ENCODE data around the gene WASHC2C. TPM values are rescaled to one million over a fixed set of nuclear protein-coding genes. Genes with fewer than 3 reads are reported as not detected.
A peak's percentile ranks its signal among the peaks of the same experiment; 100 is the strongest.
"Not testable (repeated sequence)": the region's sequence is repeated elsewhere in the genome, so short reads cannot be mapped to it uniquely, and the experiment has no call there.

The WASHC2C gene
- polyA plus RNA-seq, 1 donor from 2014 or later, result 31.7 TPM

- H3K4me3 Mint-ChIP-seq, H3K4me1 Mint-ChIP-seq, H3K36me3 Mint-ChIP-seq, H3K27me3 Mint-ChIP-seq, H3K27ac Mint-ChIP-seq, H3K9me3 Mint-ChIP-seq: not testable (repeated sequence)
Observed at GRCh38 chr10:45804996-45805395, 77.9 kb downstream of the WASHC2C start.

- no peaks in the 10 kb centered on the region for H3K9me3 Mint-ChIP-seq
- H3K36me3 Mint-ChIP-seq, result no peaks in the 10 kb centered on the region
- H3K27ac Mint-ChIP-seq, result no peak overlapping the region
- no peaks in the 10 kb centered on the region for H3K27me3 Mint-ChIP-seq
- H3K4me3 Mint-ChIP-seq, result no peak overlapping the region
- no peaks in the 10 kb centered on the region for H3K4me1 Mint-ChIP-seq
Observed at GRCh38 chr10:45809837-45810236, 82.8 kb downstream of the WASHC2C start.

- Mint-ChIP-seq H3K4me1 (no peaks in the 10 kb centered on the region), H3K36me3 (no peaks in the 10 kb centered on the region), H3K9me3 (no peaks in the 10 kb centered on the region), H3K27me3 (no peaks in the 10 kb centered on the region), H3K4me3 (no peak overlapping the region), H3K27ac (no peak overlapping the region)
Observed at GRCh38 chr10:45811075-45811474, 84.0 kb downstream of the WASHC2C start.

GRCh38 chr10:45812959-45813358 lies 85.9 kb downstream of the WASHC2C start:
- not testable (repeated sequence) for H3K4me1 Mint-ChIP-seq, H3K36me3 Mint-ChIP-seq, H3K27ac Mint-ChIP-seq, H3K27me3 Mint-ChIP-seq, H3K9me3 Mint-ChIP-seq, H3K4me3 Mint-ChIP-seq

GRCh38 chr10:45814146-45814545 lies 87.1 kb downstream of the WASHC2C start:
- H3K36me3 Mint-ChIP-seq, H3K4me3 Mint-ChIP-seq, H3K27me3 Mint-ChIP-seq, H3K4me1 Mint-ChIP-seq, H3K27ac Mint-ChIP-seq, H3K9me3 Mint-ChIP-seq: not testable (repeated sequence)

GRCh38 chr10:45817130-45817859 lies 90.2 kb downstream of the WASHC2C start:
- Mint-ChIP-seq H3K27me3 (no peaks in the 10 kb centered on the region), H3K4me3 (no peak overlapping the region), H3K36me3 (no peaks in the 10 kb centered on the region), H3K4me1 (peaks cover 0 to 2% (median 0%) of the 10 kb centered on the region in 3 donors), H3K9me3 (peaks cover 0 to 2% (median 0%) of the 10 kb centered on the region in 3 donors), H3K27ac (peak overlapping the region in 1 of 3 donors; percentile 50)

GRCh38 chr10:45817912-45818311 lies 90.8 kb downstream of the WASHC2C start:
- Mint-ChIP-seq H3K4me1 (peaks cover 0 to 2% (median 0%) of the 10 kb centered on the region in 3 donors), H3K9me3 (peaks cover 0 to 2% (median 0%) of the 10 kb centered on the region in 3 donors), H3K36me3 (no peaks in the 10 kb centered on the region), H3K27me3 (no peaks in the 10 kb centered on the region), H3K27ac (no peak overlapping the region), H3K4me3 (no peak overlapping the region)

- Mint-ChIP-seq H3K9me3 (peaks cover 0 to 2% (median 0%) of the 10 kb centered on the region in 3 donors), H3K36me3 (no peaks in the 10 kb centered on the region), H3K4me3 (no peak overlapping the region), H3K4me1 (peaks cover 0 to 2% (median 0%) of the 10 kb centered on the region in 3 donors), H3K27ac (no peak overlapping the region), H3K27me3 (no peaks in the 10 kb centered on the region)
Observed at GRCh38 chr10:45819552-45819951, 92.5 kb downstream of the WASHC2C start.

- not testable (repeated sequence) for H3K4me3 Mint-ChIP-seq, H3K36me3 Mint-ChIP-seq, H3K27me3 Mint-ChIP-seq, H3K27ac Mint-ChIP-seq, H3K4me1 Mint-ChIP-seq, H3K9me3 Mint-ChIP-seq
Observed at GRCh38 chr10:45820107-45820830, 93.2 kb downstream of the WASHC2C start.

- not testable (repeated sequence) for H3K4me3 Mint-ChIP-seq, H3K27me3 Mint-ChIP-seq, H3K36me3 Mint-ChIP-seq, H3K4me1 Mint-ChIP-seq, H3K27ac Mint-ChIP-seq, H3K9me3 Mint-ChIP-seq
Observed at GRCh38 chr10:45822918-45823317, 95.9 kb downstream of the WASHC2C start.

Other genes starting within 250 kb of the WASHC2C start
- gene ZFAND4, start 54.5 kb upstream of the WASHC2C start, polyA plus RNA-seq, result 16.6 TPM
- gene AGAP4, start 120.2 kb downstream of the WASHC2C start, polyA plus RNA-seq, result 2.8 TPM
- 57.9 TPM for gene TIMM23, start 245.2 kb downstream of the WASHC2C start, polyA plus RNA-seq